Embryonic facial prominence (tissue), 1 donor: Measurements from ENCODE around the gene GSKIP.

Experiments
- DNase-seq: peaks from one replicate; pipeline ENCODE4 v3.0.0-alpha.2; 2016; ENCODE audit errors: extremely low spot score

GSKIP gene

GRCh38 chr14:96417254-96417653 is 53.9 kb downstream of the GSKIP start:
- DNase-seq, result no peak

DNA sequence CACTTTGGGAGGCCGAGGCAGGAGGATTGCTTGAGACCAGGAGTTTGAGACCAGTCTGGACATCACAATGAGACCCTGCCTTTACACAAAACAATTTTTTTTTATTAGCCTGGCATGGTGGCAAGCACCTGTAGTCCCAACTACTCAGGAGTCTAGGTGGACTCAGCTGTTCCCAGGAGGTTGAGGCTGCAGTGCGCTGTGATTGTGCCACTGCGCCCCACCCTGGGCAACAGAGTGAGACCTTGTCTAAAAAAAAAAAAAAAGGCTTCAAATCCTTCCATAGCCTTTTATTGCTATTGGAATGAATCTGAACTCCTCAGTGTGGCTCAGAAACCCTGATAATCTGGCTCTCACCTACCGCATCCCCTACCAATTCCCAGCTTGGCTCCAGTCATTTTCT is 54.7 kb downstream of the GSKIP start:
- no peak for DNase-seq

- no peak for DNase-seq
Measured at GRCh38 chr14:96421236-96421635, 57.9 kb downstream of the GSKIP start.

GRCh38 chr14:96422992-96423391 is 59.7 kb downstream of the GSKIP start:
- no peak for DNase-seq

DNA sequence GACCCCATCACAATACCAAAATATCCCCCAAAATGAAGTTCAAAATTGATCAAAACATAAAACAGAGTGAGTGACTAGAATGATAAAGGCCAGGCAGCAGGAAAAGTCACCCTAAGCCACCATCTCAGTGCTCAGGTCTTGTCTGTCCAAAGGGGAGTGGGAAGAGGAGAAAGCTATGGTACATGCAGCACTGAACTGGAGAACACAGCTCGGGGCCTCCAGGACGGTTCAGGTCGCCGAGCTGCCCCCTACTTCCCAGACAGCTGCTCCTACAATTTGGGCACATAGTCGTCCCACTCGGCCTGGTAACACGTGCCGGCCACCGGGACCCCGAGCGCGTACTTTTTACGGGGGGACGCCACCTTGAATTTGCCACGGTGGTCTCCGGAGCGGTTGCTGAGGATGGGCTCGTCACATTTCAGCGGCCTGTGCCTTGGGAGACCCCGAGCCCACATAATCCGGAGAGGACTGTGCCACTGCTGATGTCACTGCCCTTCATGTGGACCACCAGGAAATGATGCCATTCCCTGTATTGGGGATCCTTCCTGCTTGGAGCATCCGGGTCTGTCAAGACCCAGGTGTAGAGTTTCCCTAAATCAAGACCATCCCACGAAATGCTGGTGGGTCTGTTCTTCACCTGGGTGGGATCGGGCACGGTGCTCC is 60.3 kb downstream of the GSKIP start:
- DNase-seq, result no peak

DNA sequence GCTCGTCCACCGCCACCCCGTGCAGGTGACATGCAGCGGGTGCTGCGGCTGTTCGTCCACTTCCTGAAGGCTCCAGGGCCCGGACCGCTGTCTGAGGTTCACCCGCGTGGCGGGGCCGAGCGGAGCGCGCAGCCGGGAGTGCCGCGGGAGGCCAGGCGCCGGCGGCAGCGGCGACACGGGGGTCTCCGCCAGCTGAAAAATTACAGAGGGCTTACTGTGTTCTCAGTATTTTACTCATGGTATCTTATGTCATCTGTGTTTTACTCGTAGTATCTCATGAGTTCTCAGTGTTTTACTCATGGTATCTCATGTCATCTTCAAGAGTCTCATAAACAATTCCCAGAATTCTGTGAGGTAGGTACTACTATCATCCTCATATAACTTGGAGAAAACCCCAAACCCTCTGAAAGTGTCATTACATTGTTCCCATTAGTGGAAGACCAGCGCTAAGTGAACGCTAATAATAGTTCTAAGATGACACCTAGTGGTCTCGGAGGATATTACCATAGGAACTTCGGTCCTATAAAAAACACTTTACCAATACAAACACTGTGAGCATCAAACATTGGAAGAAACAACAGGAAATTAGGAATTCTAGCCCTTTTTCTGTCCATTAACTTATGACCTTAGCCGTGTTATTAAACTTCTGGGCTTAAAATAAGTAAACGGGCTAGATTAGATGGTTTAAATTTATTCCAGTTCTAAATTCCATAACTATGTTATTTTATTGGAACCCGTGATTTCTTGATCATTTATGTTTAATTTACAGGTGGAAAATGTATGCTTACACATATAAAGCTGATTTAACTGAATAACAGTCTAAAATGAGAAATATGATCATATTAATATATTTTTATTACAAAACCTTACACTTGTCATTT is 61.0 kb downstream of the GSKIP start:
- DNase-seq, result peak; percentile 52

GRCh38 chr14:96434040-96434439 is 70.7 kb downstream of the GSKIP start:
- DNase-seq, result no peak
